GM18526 (cell line): ENCODE measurements around the gene PRSS27.

Source experiments
- POLR2A ChIP-seq: IDR thresholded peaks from 3 replicates; pipeline ENCODE4 v1.6.1; 2011; ENCODE audit not compliant: insufficient read length; ENCODE audit errors: extremely low read depth

PRSS27 gene

GRCh38 chr16:2699791-2700600 lies 20.0 kb downstream of the PRSS27 start:
- TF ChIP-seq POLR2A: no peak

GRCh38 chr16:2698965-2699750 lies 20.9 kb downstream of the PRSS27 start:
- TF ChIP-seq POLR2A: no peak

- TF ChIP-seq POLR2A: no peak
Measured at GRCh38 chr16:2698103-2698870, 21.7 kb downstream of the PRSS27 start.

GRCh38 chr16:2697401-2697948 lies 22.5 kb downstream of the PRSS27 start:
- TF ChIP-seq POLR2A: no peak

GRCh38 chr16:2692948-2693651 lies 26.9 kb downstream of the PRSS27 start:
- TF ChIP-seq POLR2A: no peak

- TF ChIP-seq POLR2A: no peak
Measured at GRCh38 chr16:2692251-2692947, 27.6 kb downstream of the PRSS27 start.

GRCh38 chr16:2691491-2692248 lies 28.4 kb downstream of the PRSS27 start:
- no peak for TF ChIP-seq POLR2A

GRCh38 chr16:2690852-2691251 lies 29.2 kb downstream of the PRSS27 start:
- no peak for TF ChIP-seq POLR2A

- TF ChIP-seq POLR2A: no peak
Measured at GRCh38 chr16:2689968-2690801, 29.8 kb downstream of the PRSS27 start.

- TF ChIP-seq POLR2A: no peak
Measured at GRCh38 chr16:2687531-2688308, 32.3 kb downstream of the PRSS27 start.

GRCh38 chr16:2686912-2687507 lies 33.0 kb downstream of the PRSS27 start:
- TF ChIP-seq POLR2A: no peak

GRCh38 chr16:2682209-2683021 lies 37.6 kb downstream of the PRSS27 start, which contains the start of gene KCTD5:
Gene KCTD5 (plus strand): TSS chr16:2682523. CDS start chr16:2682549, 26 bp downstream.
- peak; percentile 95 for TF ChIP-seq POLR2A
